NCI-H1092 treated with DMSO at 0.1 percent for 48 hours (cell line): ENCODE results near the gene CALCOCO2.

Experiments used
- DNase-seq: peaks from one replicate; lab custom pipeline; 2025; lab: John Stamatoyannopoulos, UW

Gene CALCOCO2

GRCh38 chr17:48873696-48874443 lies 43.0 kb downstream of the CALCOCO2 start:
- DNase-seq: no peak

DNA sequence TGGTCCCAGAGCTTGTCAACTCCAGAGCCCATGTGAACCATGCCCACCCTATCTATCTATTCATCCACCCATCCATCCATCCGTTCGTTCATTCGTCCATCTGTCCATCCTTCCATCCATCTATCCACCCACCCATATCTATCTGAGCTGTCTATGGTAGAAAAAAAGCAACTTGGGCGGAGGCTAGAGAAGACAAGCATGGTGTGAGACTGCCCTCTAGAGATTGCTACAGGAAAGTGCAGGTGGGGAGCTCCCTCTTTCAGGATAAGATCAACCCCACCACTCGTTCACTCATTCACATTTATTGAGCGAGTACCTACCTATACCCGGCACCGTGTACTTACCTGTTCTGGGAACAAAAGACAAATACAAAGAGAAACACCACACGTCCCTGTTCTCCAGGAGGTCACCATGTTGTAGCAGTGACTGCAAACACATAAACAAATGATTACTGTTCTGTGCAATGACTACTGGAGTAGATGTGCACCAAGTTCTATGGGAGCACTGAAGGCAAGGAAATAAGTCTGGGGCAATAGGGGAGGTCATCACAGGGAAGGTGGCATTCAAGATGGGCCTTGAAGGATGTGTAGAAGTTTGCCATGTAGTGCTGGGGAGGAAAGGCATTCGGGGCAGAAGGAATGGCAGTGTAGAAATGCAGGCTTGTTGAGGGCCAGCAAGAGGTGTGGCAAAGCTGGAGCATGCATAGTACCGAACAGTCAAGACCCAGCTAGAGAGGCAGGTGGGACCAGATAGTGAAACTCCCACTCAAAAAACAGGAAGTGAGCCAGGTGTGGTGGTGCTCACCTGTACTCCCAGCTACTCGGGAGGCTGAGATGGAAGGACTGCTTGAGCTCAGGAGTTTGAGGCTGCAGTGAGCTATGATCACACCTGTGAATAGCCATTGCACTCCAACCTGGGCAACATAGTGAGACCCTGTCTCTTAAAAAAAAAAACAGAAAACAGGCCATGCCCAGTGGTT lies 48.4 kb downstream of the CALCOCO2 start:
- peak; percentile 67 for DNase-seq

- DNase-seq: no peak
Observed at GRCh38 chr17:48882272-48882671, 51.4 kb downstream of the CALCOCO2 start.

- no peak for DNase-seq
Observed at GRCh38 chr17:48883171-48883570, 52.3 kb downstream of the CALCOCO2 start.

DNA sequence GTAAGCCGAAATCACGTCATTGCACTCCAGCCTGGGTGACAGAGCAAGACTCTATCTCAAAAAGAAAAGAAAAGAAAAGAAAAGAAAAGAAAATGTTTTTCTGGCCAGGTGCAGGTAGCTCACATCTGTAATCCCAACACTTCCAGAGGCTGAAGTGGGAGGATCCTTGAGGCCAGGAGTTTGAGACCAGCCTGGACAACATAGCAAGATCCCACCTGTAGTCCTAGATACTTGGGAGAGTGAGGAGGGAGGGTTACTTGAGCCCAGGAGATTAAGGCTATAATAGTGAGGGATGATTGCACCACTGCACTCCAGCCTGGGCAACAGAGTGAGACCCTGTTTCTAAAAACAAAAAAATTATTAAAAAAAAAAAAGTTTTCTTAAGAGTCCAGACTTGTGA lies 59.3 kb downstream of the CALCOCO2 start:
- no peak for DNase-seq

DNA sequence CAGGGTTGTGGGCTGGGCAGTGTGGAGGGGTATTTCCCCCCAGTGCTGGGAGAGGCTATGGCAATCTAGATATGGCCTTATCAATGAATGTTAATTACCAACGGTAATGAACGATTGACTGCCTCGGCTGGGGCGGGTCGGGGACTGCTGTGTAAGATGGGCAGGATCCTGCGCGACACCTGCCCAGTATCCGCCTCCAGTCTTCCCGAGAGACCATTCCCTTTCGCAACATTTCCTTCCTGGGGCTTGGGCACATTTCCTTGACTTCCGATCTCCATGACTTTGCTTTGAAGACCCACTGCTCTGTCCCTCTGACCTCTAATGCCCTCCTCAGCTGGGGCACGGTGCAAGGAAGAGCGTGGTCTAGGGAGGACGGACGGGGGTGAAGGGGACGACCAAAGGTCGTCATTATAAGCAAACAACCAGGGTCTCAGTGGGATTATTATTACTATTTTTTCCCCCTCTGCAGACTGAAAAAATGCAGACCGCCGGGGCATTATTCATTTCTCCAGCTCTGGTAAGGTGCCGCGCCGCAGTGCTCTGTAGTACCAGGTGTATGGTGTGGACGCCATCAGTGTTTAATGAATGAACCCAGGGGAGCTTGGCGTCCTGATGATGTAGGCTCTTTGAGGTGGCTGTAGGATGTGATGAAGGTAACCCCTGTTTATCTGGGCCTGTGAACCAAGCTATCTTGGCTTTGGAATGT lies 62.3 kb downstream of the CALCOCO2 start:
- peak; percentile 45 for DNase-seq

DNA sequence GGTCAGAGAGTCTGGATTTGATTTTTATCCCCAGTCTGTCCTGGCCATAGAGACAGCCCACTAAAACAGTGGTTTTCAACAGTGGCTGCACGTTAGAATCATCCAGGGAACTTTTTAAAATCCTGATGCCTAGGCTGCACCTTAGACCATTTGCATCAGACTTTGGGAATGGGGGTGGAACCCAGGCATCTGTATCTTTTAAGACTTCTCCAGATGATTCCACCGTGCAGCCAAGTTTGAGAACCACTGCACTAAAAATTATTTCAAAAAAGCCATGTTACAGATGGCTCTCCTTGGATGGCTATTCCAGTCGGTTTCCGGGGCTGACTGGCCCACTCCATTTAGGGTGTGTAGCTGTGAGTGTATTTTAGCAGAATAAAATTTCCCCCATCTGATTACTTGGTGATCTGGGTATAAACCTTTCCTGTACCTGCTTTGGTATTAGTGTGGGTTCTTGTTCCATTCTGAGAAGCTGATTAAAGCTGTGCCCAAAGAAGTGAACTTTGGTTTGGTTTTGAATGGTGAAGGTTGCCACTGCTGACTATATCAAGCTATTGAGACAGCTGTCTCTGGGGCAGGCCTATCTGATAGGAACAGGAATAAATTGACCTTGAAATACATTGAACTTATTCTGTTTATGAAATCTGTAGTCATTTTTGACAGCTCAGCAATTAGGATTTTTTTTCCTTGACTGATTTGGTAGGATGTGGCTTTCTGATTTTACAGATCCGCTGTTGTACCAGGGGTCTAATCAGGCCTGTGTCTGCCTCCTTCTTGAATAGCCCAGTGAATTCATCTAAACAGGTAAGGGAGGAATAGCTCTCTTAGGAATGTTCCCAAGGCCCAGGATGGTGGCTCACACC lies 63.0 kb downstream of the CALCOCO2 start:
- no peak for DNase-seq

DNA sequence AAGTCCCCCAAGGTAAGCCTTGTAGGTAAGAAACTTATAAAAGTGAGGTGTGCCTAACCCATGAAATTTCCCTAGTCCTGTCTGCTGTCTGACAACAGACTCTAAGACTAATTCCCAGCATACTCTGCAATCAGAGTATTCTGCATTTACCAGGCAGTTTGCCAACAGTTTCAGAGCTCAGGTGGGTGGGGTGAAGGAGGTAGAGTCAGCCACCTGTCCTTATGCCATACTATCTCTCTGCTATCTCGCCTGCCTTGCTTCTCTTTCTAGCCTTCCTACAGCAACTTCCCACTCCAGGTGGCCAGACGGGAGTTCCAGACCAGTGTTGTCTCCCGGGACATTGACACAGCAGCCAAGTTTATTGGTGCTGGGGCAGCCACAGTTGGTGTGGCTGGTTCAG lies 64.1 kb downstream of the CALCOCO2 start:
- no peak for DNase-seq

GRCh38 chr17:48901241-48901640 lies 70.4 kb downstream of the CALCOCO2 start:
- no peak for DNase-seq

GRCh38 chr17:48903401-48903800 lies 72.6 kb downstream of the CALCOCO2 start:
- DNase-seq: no peak

DNA sequence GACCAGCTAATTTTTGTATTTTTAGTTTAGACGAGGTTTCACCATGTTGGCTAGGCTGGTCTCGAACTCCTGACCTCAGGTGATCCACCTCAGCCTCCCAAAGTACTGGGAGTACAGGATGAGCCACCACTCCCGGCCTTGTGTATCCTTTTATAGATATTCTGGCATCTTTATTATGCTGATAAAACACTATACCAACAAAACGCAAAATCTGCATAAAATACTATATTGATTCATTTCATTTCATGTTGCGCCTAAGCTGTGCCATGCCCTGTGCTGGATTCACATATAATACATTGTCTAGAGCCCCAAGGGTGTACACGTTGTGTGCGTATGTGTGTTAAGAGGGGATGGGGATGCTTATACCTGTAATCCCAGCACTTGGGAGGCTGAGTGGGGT lies 73.6 kb downstream of the CALCOCO2 start:
- DNase-seq: no peak

- DNase-seq: no peak
Observed at GRCh38 chr17:48905987-48906515, 75.2 kb downstream of the CALCOCO2 start.

DNA sequence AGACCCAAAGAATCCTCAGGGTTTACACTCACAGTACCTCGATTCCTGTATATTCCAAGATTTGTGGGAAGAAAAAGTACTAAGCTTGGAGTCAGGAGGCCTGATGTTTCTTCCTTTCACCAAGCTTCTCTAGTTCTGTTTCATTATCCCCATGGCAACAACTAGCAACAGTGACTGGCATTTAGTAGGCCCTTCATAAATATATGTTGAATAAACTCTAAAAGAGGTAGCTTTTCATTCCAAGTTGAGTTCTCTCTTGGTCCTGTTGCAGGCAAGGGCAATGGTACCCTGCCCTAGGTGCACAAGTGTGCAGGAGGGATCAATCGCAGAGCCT lies 76.8 kb downstream of the CALCOCO2 start:
- peak; percentile 44 for DNase-seq

- peak; percentile 92 for DNase-seq
Observed at GRCh38 chr17:48908047-48908843, 77.4 kb downstream of the CALCOCO2 start, which contains the start of gene UBE2Z. Gene UBE2Z, plus strand, starts transcription at chr17:48908407. Its CDS starts 97 bp downstream, at chr17:48908504.

GRCh38 chr17:48908853-48909394 lies 78.1 kb downstream of the CALCOCO2 start:
- peak; percentile 69 for DNase-seq

DNA sequence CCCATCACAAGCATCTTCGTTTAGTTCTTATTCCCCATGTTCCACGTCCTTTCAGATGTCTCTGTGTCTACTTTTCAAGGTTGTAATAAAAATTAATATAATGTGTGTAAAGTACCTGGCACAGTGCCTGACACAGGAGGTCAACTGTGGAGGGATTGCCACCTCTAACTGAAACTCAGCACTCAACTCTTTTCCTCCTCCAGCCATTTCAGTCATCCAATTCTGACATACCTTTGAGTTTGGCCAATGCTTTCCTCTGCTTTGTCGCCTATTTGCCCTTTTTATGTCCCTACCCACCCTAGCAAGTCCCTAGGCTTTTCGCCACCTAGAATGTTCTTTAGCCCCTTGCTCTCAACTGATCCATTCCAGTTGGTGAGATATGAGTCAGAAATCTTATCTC lies 78.9 kb downstream of the CALCOCO2 start:
- no peak for DNase-seq

GRCh38 chr17:48910370-48910769 lies 79.5 kb downstream of the CALCOCO2 start:
- no peak for DNase-seq

DNA sequence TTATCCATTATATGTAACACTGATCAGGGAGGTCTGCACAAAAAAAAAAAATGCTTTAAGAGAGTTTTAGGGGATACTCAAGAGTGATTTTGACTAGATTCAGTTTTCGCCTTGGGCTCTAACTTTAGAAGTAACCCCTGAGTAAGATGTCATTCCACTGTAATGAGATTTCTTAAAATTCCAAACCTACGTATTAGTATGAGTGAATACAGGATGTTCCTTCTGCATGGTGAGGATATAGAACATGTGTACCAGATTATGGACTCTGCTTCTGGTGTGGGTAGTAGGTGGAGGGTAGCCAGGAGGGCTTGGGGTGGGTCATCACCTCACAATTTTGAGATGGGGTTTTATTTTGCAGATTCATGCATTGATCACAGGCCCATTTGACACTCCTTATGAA lies 81.6 kb downstream of the CALCOCO2 start:
- DNase-seq: no peak
